Central memory CD4-positive, alpha-beta T cell (primary cell): ENCODE results near the gene ADGRB3.
"Not testable (repeated sequence)": the region's sequence is repeated elsewhere in the genome, so short reads cannot be mapped to it uniquely, and the experiment has no call there.

ENCODE experiments used
- DNase-seq: peaks from one replicate; pipeline ENCODE4 v3.0.0; 2022

Gene ADGRB3

GRCh38 chr6:69284176-69284730 lies 649.2 kb downstream of the ADGRB3 start:
- DNase-seq, result no peak

GRCh38 chr6:69285054-69285453 lies 650.0 kb downstream of the ADGRB3 start:
- DNase-seq, result no peak

GRCh38 chr6:69286331-69286730 lies 651.2 kb downstream of the ADGRB3 start:
- DNase-seq, result no peak

GRCh38 chr6:69288198-69288597 lies 653.1 kb downstream of the ADGRB3 start:
- not testable (repeated sequence) for DNase-seq

GRCh38 chr6:69289689-69290495 lies 654.8 kb downstream of the ADGRB3 start:
- DNase-seq, result no peak

- DNase-seq, result no peak
These were observed 658.4 kb downstream of the ADGRB3 start for GRCh38 chr6:69293471-69293870.

- DNase-seq, result no peak
These were observed 659.3 kb downstream of the ADGRB3 start for GRCh38 chr6:69294407-69294806.

- no peak for DNase-seq
These were observed 659.8 kb downstream of the ADGRB3 start for GRCh38 chr6:69294862-69295261.

GRCh38 chr6:69303382-69303781 lies 668.3 kb downstream of the ADGRB3 start:
- no peak for DNase-seq

- DNase-seq, result no peak
These were observed 670.4 kb downstream of the ADGRB3 start for GRCh38 chr6:69305456-69305855.

GRCh38 chr6:69308584-69308983 lies 673.5 kb downstream of the ADGRB3 start:
- DNase-seq, result no peak

GRCh38 chr6:69311888-69312287 lies 676.8 kb downstream of the ADGRB3 start:
- no peak for DNase-seq

- no peak for DNase-seq
These were observed 678.9 kb downstream of the ADGRB3 start for GRCh38 chr6:69314001-69314400.

- DNase-seq, result no peak
These were observed 679.4 kb downstream of the ADGRB3 start for GRCh38 chr6:69314531-69314930.

- no peak for DNase-seq
These were observed 696.8 kb downstream of the ADGRB3 start for GRCh38 chr6:69331886-69332285.

GRCh38 chr6:69337311-69337710 lies 702.2 kb downstream of the ADGRB3 start:
- no peak for DNase-seq

- no peak for DNase-seq
These were observed 703.5 kb downstream of the ADGRB3 start for GRCh38 chr6:69338431-69339162.

GRCh38 chr6:69339163-69339550 lies 704.1 kb downstream of the ADGRB3 start:
- no peak for DNase-seq

GRCh38 chr6:69340196-69340595 lies 705.1 kb downstream of the ADGRB3 start:
- DNase-seq, result no peak

GRCh38 chr6:69343851-69344250 lies 708.8 kb downstream of the ADGRB3 start:
- no peak for DNase-seq

- no peak for DNase-seq
These were observed 714.7 kb downstream of the ADGRB3 start for GRCh38 chr6:69349771-69350170.

GRCh38 chr6:69362209-69362608 lies 727.1 kb downstream of the ADGRB3 start:
- DNase-seq, result no peak

- no peak for DNase-seq
These were observed 731.7 kb downstream of the ADGRB3 start for GRCh38 chr6:69366831-69367230.

- DNase-seq, result no peak
These were observed 733.5 kb downstream of the ADGRB3 start for GRCh38 chr6:69368613-69369012.
